GM18498 (cell line): ENCODE results near the gene ADD2.
"Not testable (repeated sequence)": the region's sequence is repeated elsewhere in the genome, so short reads cannot be mapped to it uniquely, and the experiment has no call there.

ENCODE experiments used
- ATAC-seq: cut with Tn5 transposase; IDR thresholded peaks from one replicate; pipeline ENCODE4 v1.9.1; 2021; ENCODE audit warnings: mild to moderate bottlenecking, moderate library complexity; ENCODE audit not compliant: unreplicated experiment

Gene ADD2, protein sequence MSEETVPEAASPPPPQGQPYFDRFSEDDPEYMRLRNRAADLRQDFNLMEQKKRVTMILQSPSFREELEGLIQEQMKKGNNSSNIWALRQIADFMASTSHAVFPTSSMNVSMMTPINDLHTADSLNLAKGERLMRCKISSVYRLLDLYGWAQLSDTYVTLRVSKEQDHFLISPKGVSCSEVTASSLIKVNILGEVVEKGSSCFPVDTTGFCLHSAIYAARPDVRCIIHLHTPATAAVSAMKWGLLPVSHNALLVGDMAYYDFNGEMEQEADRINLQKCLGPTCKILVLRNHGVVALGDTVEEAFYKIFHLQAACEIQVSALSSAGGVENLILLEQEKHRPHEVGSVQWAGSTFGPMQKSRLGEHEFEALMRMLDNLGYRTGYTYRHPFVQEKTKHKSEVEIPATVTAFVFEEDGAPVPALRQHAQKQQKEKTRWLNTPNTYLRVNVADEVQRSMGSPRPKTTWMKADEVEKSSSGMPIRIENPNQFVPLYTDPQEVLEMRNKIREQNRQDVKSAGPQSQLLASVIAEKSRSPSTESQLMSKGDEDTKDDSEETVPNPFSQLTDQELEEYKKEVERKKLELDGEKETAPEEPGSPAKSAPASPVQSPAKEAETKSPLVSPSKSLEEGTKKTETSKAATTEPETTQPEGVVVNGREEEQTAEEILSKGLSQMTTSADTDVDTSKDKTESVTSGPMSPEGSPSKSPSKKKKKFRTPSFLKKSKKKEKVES

DNA sequence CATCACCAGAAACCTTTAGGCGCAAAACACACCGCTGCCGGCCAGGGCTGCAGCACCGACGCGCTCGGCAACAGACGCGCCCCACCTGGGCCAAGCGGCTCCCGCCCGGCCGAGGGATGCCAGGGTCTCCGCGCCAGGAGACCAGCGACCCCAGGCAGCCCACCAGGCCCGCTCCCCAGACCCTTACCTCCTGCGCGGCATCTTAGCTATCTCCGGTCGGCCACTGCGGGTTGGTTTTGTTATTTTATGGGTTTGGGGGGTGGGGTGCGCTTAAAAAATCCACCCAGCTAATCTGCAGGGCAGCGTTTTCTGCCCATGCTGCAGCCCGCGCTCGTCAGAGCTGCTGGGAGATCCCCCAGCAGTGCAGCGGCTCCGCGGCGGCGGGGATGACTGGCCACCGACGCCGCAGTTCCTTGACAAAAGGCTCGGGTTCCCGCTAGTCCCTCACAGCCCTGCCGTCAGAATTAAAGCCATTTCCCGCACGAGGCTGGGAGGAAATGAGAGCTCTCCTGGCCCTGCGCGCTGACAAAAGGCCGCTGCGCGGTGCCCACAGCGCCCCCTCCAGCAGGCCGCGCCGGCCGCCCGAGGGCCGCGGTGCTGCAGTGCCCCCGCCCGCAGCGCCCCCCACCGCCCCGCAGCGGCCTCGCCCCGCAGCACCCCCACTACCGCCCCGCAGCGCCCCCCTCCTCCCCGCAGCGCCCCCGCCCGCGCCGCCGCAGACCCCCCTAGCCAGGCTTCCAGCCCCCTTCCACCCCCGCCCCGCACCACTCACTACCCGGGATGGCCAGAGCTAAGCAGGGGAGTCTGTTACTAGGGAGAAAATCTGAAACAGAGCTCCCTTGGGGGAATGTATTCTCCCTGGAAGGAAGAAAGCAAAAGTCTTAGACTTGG, at the start of gene ADD2:
Gene ADD2 (minus strand): TSS at position 502 of the 891 bp plus-strand sequence. CDS start 61,792 bp downstream, outside the sequence.
- ATAC-seq: no peak

DNA sequence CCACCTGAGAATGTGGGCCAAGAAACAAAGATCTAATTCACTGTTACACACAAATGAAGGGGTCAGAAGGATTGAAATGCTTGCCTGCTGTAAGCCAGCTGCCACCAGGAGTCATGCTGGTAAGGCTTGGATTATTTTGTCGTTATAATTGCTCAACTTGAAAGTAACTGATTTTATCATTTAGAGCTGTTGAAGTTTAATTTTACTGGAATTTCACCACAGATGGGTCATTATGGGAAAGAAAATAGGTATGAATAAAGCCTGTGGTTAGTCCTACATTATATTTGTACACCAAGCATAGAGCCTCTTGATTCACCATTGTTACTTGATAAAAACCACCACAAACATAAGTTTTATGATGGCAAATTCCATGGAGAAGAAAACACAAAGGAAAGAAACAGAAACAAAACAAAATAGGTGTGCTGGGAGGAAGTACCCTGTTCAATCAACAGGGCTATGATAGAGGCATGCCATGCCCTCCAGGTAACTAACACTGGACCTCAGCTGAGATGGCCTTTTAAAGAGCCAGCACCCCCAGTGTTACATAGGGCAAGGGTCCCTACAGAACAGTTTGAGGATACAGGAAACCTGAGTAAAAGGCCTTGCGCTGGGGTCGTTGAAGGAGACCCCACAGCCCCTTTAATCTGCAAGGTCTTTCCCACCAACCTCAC, 49.4 kb upstream of the ADD2 start:
- no peak for ATAC-seq

DNA sequence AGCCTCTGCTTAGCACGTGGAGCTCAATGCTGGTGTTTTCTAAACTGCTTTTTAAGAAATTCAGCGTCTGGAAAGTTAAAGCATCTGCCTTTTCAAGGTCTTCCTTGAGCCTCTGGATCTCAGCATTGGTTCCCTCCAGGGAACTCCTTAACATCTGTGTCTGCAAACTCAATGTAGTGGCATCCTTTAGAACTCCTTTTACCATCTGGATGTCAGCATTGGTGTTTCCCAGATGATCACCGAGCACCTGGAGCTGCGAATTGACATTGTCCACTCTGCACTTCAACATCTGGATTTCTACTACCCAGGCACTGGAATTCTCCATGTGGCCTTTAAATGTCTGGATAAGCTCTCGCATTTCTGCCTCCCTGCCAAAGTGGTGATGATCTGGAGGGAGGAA, 48.7 kb upstream of the ADD2 start:
- ATAC-seq: no peak

DNA sequence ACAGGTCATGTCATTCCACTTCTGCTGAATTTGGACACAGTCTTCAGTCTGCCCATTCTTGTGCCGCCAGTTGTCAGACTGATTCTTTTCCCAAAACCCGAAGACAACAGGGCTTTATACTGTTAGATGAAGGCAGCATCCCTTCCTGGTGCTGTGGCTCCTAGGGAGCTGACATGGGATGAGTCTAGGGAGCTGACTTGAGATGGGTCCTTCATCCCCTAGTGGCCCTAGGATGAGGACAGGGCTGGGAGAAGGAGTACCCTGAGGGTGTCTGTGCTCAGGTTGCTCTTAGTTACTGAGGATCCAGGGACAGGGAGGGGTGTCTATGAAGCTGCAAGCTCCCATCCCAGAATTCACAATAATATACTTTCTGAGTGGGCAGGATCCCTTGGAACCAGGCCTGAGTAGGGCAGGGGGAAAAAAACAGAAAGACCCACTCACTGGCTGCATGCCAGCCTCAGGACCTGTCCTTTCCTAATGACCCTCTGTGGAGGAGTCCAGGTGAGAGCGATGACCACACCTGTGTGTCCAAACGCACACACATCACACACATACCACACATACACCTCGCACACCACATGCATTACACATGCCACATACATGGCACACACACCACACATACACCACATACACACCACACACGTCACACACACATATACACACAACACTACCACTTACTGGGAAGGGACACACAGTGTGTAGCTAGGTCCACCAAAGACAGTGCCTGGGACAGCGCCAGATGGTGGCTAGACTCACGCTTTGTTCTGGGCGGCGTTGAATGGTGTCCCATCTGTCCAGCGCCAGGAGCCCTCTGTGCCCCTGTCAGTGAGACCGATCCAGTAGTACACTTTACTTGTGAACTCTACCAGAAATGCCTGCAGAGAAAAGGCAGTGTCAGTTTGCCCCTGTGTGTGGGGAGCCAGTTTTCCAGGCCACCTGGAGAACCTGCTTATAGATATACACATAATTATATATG, 41.3 kb upstream of the ADD2 start:
- ATAC-seq: no peak

DNA sequence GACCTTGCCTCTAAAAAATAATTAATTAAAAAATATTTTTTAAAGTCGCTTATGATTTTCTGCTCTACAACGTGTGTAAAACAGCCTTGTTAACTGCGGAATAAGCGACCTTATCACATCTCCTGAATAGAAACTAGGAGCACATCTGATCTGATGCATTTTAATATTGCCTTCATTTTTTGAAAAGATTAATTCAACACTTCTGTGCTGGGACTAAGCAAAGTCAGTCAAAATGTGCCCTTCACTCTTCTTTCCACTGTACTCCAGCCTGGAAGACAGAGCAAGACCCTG, 39.8 kb upstream of the ADD2 start:
- no peak for ATAC-seq

DNA sequence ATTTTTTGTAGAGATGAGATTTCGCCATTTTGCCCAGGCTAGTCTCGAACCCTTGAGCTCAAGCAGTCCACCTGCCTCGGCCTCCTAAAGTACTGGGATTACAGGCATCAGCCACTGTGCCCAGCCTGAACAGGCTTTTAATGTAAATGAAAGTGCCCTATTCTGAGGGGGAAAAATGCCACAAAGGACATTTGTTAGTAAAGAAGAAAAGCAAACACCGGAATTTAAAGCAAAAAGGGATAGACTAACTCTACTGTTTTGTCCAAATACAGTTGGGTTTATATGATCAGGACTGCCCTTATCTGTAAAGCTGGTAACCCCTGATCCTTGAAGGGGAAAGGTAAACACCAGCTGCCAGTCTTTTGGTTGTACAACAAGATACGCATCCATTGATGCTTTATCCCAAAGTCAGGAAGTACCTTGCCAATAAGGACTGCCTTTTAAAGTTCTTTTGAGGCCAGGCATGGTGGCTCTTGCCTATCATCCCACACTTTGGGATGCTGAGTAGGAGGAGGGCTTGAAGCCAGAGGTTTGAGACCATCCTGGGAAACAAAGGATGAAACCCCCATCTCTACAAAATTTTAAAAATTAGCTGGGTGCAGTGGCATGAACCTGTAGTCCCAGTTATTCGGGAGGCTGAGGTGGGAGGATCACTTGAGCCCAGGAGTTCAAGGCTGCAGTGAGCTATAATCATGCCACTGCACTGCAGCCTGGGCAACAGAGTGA, 39.3 kb upstream of the ADD2 start:
- ATAC-seq: no peak

DNA sequence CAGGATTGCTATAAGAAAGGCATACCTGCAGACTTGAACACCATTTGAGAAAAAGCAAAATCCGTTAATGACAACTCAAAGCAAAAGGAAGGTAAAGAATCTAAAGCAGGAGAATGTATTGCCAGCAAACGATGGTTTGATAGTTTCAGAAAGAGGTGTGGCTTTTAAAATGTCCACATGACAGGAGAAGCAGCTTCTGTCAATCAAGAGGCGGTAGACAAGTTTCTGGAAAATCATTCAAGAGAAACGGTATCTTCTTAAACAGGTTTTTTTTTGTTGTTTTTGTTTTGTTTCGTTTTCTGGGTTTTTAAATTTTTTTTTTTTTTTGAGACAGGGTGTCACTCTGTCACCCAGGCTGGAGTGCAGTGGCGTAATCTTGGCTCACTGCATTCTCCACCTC, 38.6 kb upstream of the ADD2 start:
- ATAC-seq: no peak

DNA sequence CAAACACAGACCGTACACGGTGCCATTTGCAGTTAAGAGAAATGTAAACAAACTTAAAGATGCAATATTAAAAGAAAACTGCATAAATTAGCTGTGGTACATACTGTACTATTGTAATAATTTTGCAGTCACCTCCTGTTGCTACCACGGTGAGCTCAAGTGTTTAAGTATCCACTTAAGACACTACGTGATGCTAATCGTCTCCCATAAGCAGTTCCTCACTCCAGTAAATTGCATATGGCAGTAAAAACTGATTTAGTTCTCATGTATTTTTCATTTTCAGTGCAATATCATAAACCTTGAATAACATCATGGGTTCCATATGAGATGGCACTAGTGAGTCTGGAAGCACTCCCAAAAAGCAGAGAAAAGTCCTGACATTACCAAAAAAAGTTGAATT, 38.0 kb upstream of the ADD2 start:
- no peak for ATAC-seq

DNA sequence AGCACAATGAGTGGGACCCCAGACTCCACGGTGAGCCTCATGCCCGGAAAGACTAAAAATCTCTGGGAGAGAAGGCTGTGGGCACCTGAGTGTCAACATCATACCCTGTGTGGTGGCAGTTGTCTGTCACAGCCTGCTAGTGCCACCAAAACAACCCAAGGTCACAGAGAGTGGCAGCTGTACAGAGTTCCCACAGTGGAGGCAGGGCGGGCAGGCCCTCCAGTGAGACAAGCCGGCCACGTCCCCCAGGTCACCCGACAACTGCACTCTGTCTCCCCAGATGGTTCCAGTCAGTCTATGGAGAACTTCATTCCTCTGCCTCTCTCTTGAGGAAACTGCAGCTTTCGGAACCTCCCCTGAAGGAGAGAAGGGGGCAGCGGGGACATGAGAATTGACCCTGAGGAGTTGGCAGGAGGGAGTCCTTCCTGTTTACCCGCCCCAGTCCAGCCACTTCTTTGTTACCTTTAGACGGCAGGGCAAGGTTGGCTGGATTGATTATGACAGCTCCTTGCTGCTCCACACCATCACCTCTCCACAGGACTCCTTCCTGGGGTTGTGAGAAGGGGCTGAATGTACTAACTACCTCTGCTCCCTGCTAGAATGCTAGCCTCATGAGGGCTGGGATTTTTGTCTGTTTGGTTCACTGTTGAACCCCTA, 33.7 kb upstream of the ADD2 start:
- ATAC-seq: no peak

DNA sequence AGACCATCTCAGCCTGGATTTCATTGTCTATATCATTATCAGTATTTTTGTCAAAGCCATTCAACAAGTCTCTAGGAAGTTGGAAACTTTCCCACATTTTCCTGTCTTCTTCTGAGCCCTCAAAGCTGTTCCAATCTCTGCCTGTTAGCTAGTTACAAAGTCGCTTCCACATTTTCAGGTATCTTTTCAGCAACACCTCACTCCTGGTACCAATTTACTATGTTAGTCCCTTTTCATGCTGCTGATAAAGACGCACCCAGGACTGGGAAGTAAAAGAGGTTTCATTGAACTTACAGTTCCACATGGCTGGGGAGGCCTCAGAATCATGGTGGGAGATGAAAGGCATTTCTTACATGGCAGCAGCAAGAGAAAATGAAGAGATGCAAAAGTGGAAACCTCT, 31.7 kb upstream of the ADD2 start:
- ATAC-seq: no peak

DNA sequence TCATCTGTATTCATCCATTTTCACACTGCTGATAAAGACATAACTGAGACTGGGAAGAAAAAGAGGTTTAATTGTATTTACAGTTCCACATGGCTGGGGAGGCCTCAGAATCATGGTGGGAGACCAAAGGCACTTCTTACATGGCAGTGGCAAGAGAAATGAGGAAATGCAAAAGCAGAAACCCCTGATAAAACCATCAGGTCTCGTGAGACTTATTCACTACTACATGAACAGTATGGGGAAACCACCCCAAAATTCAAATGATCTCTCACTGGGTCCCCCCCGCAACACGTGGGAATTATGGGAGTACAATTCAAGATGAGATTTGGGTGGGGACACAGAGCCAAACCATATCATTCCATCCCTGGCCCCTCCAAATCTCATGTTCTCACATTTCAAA, 30.0 kb upstream of the ADD2 start:
- not testable (repeated sequence) for ATAC-seq

DNA sequence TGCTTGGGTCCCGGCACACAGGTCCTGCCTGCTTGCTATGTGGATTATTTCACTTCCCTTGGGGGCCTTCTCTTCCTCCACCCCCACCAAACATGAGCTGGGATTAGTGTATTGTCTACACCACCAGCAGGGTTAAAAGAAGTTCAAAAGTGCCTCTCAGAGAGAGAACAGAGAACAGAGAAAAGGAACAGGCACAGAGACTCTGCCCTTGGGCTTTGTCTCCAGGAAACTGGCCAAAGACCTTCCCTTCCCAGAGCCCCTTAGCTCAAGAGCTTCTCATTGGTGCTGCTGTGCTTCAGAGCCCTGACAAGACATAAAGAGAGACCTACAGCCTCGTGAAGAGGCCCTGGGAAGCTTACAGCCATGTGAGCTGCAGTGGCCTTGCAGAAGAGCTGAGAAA, 29.5 kb upstream of the ADD2 start:
- ATAC-seq: no peak

DNA sequence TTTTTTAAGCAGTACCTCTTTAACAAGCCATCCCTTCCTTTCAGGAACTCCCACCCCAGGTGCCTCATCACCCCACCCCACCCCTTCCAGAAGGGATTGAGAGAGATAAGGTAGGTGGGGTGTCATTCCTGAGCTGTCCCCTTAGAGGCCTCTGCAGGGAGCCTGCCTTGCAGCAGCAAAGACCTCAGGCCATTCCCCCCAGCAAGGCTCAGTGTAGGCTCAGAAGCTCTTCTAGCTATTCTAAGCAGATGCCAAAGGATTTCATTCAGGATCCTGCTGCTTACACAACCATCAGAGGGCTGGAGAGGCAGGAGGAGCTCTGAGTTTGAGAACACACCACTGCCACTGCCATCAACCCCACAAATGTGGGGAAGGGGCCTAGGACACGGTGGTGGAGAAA, 28.3 kb upstream of the ADD2 start:
- no peak for ATAC-seq

DNA sequence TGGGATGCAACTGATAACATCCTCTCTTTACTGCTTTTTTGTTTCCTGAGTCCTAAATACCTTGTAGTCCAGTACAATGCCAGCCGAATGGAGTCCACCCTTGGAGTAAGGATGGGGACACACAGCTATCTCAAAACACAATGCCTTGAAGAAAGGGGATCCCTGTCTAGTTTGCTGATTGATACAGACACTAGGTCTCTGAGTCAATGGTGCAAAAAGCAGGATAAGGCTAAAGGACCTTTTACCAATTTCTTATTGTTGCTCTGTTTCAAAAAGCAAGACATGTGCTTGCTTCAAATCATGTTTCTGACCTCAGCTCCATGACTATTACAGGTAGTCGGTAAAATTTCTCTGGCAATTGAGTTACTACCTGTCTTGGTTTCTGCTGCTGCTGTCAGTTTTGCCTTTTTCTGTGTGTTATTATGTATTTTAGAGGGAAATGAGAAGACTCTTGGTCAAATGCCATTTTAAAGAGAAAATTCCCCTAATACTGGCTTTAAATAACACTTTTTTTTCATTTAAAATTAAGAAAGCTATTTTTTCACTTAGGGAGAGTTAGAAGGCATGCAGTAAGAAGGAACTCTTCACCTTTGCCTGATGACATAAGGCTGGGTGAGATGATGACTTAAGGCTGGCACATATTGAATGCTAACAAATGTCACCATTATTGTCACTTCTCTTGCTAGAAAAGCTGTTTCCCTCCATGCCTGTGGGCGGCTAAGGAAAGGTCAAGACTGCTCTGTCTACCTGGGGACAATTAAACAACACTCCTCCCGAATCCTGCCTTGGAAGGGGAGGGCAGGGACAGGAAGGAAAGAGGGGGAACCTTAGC, 27.4 kb upstream of the ADD2 start:
- ATAC-seq: no peak

DNA sequence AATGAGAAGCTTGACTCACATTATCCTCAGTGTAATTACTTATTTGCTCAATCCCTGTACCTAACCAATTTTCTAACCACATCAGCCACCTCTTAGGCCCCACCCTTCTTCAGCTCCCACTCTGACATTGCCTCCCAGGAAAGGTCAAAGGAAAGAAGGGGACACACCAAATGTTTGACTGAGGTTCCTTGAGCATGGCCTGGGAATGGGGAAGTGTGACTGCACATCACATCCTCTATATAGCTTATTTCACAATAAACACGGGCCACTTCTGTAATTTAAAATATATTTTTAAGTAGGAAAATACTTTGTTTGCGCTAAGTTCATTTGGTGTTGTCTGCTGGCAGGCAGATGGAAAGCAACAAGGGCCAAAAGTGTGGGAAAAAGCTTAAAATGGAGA, 25.4 kb upstream of the ADD2 start:
- no peak for ATAC-seq

DNA sequence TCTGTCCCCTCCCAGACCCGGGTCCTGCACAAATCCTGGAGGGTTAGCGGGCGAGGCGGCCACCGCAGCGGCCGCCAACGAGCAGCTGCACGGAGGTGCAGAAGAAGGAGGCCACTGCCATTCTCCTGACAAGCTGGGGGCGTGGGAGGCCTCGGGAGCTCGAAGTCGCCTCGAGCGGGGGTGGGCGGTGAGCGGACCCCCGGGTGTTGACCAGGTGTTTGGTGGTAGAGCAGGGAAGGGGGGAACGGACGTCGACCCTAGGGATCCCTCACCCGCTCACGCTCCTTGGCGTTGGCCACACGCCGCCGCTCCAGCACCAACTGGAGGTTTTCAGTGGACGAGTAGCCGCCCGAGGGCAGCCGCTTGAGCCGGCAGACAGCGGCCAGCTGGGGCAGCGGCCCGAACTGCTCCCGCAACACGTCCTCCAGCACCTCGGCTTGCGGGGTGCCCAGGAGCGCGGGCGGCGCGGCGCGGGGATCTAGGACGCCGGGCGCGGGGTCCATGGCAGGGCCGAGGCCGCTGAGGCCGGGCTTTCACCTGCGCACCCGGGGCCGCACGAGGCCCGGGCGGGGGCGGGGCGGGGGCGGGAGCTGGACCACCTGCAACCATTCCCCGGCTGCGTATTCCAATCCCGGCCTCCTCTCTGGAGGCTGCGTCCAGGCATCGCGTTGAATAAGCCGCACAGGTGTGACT, 22.3 kb upstream of the ADD2 start, which contains the start of gene FIGLA:
Gene FIGLA (minus strand): TSS at position 508 of the 693 bp plus-strand sequence. CDS start 5 bp downstream, at position 503.
- no peak for ATAC-seq
